A673 (cell line): ENCODE results near the gene PRLR. TPM values are rescaled to one million over a fixed set of nuclear protein-coding genes. Genes with fewer than 3 reads are reported as not detected.

ENCODE experiments used
- BruUV-seq: library from RNA; stranded (reverse); fragments of 400-500 nt; replicated peaks from 2 replicates; lab custom pipeline; 2021; lab: Mats Ljungman, UMichigan
- CTCF ChIA-PET: fragments of 300-600 bp; sonication (Branson Sonifier 250); formaldehyde crosslinking; loops from one replicate; lab custom pipeline; 2022; ENCODE audit warnings: antibody characterized with exemption; lab: Charles Lee
- POLR2A ChIA-PET: fragments of 300-600 bp; sonication (Branson Sonifier 250); formaldehyde crosslinking; loops from one replicate; lab custom pipeline; 2022; ENCODE audit warnings: antibody characterized with exemption; ENCODE audit not compliant: low non-redundant PET; lab: Charles Lee
- DNase-seq: peaks from one replicate; pipeline ENCODE4 v3.0.0-alpha.2; 2015; ENCODE audit warnings: low spot score
- H3K27ac ChIP-seq: fragments of 200-600 bp; sonication (generic); 2 replicates; pipeline ENCODE4 v1.5.1; 2016; ENCODE audit warnings: mixed run types, low read depth, mild to moderate bottlenecking, mixed read lengths, antibody characterized with exemption, low read length; ENCODE audit not compliant: poor library complexity, severe bottlenecking
- H3K27me3 ChIP-seq: fragments of 200-600 bp; sonication (generic); replicated peaks from 2 replicates; pipeline ENCODE4 v1.6.1; 2017; ENCODE audit warnings: mixed run types, low read depth, mild to moderate bottlenecking, mixed read lengths, antibody characterized with exemption, low read length; ENCODE audit not compliant: insufficient read depth, poor library complexity
- H3K36me3 ChIP-seq: fragments of 200-600 bp; sonication (generic); 2 replicates; pipeline ENCODE4 v1.6.1; 2016; ENCODE audit warnings: mixed run types, mild to moderate bottlenecking, mixed read lengths, antibody characterized with exemption, low read length; ENCODE audit not compliant: insufficient read depth, poor library complexity, severe bottlenecking
- H3K4me1 ChIP-seq: fragments of 200-600 bp; sonication (generic); 2 replicates; pipeline ENCODE4 v1.6.1; 2017; ENCODE audit warnings: mixed run types, mild to moderate bottlenecking, mixed read lengths, antibody characterized with exemption, low read length; ENCODE audit not compliant: insufficient read depth, poor library complexity, severe bottlenecking
- H3K4me3 ChIP-seq: fragments of 200-600 bp; sonication (generic); 2 replicates; pipeline ENCODE4 v1.5.1; 2016; ENCODE audit warnings: low read depth, mixed run types, mild to moderate bottlenecking, mixed read lengths, low read length; ENCODE audit not compliant: poor library complexity, severe bottlenecking
- H3K9me3 ChIP-seq: fragments of 200-600 bp; sonication (generic); 2 replicates; pipeline ENCODE4 v1.6.1; 2016; ENCODE audit warnings: mixed run types, low read depth, mild to moderate bottlenecking, mixed read lengths, antibody characterized with exemption, low read length; ENCODE audit not compliant: poor library complexity, severe bottlenecking
- CTCF ChIP-seq: fragments of 300-800, 200-600 bp; sonication (generic); conservative IDR thresholded peaks from 2 replicates; pipeline ENCODE4 v1.5.1; 2017; ENCODE audit warnings: low read depth, mild to moderate bottlenecking, antibody characterized with exemption, low read length, moderate library complexity, mixed read lengths
- EZH2 ChIP-seq: fragments of 200-600 bp; sonication (generic); IDR thresholded peaks from 2 replicates; pipeline ENCODE4 v1.6.1; 2017; ENCODE audit warnings: borderline replicate concordance, low read depth, mild to moderate bottlenecking, mixed read lengths, antibody characterized with exemption, low read length; ENCODE audit not compliant: poor library complexity, severe bottlenecking
- intact Hi-C: fragments of 100-400 bp; cut with micrococcal nuclease; formaldehyde crosslinking; loops from one replicate; pipeline ENCODE4 v1.10.0; 2022; ENCODE audit not compliant: unreplicated experiment
- total RNA-seq: library from RNA; stranded (reverse); gene quantifications from 2 replicates; pipeline ENCODE4 v1.2.3, GENCODE V29; 2021

The PRLR gene
- total RNA-seq, 1 experiment from 2014 or later: not detected

GRCh38 chr5:35232124-35232523 lies 1.8 kb upstream of the PRLR start:
- H3K27me3 ChIP-seq: peaks cover 39% of the 10 kb centered on the region
- BruUV-seq: no TSS peak
- CTCF ChIA-PET: no interaction called here

GRCh38 chr5:35229076-35230037 lies 930 bp downstream of the PRLR start:
- TF ChIP-seq EZH2 (peak; percentile 63), CTCF (no peak)
- Histone ChIP-seq H3K4me1 (peaks cover 4% of the 10 kb centered on the region), H3K36me3 (no peaks in the 10 kb centered on the region), H3K4me3 (peak overlapping the region; percentile 34), H3K9me3 (no peaks in the 10 kb centered on the region), H3K27me3 (peaks cover 39% of the 10 kb centered on the region), H3K27ac (no peak overlapping the region)
- CTCF ChIA-PET: no interaction called here
- no peak for DNase-seq
- no TSS peak for BruUV-seq
- intact Hi-C loops: no loop called here
- POLR2A ChIA-PET: no interaction called here

More at GRCh38 chr5:35232124-35232523, 1.8 kb upstream of the PRLR start:
- Histone ChIP-seq H3K4me1 (peaks cover 4% of the 10 kb centered on the region), H3K27ac (no peak overlapping the region), H3K36me3 (no peaks in the 10 kb centered on the region), H3K4me3 (no peak overlapping the region), H3K9me3 (no peaks in the 10 kb centered on the region)
- no peak for DNase-seq
- no peak for TF ChIP-seq EZH2
- no peak for TF ChIP-seq CTCF
- POLR2A ChIA-PET: no interaction called here
- intact Hi-C loops: no loop called here

- DNase-seq: no peak
- intact Hi-C loops: no loop called here
- H3K27me3 ChIP-seq: peaks cover 44% of the 10 kb centered on the region
Observed at GRCh38 chr5:35228310-35228709, 2.0 kb downstream of the PRLR start.

More at GRCh38 chr5:35228310-35228709, 2.0 kb downstream of the PRLR start:
- Histone ChIP-seq H3K9me3 (no peaks in the 10 kb centered on the region), H3K36me3 (no peaks in the 10 kb centered on the region), H3K4me1 (peaks cover 4% of the 10 kb centered on the region), H3K27ac (no peak overlapping the region), H3K4me3 (no peak overlapping the region)
- TF ChIP-seq CTCF (no peak), EZH2 (no peak)
- ChIA-PET CTCF (no interaction called here), POLR2A (no interaction called here)
- no TSS peak for BruUV-seq
